ENCODE results near the gene PTPRK. TPM values are rescaled to one million over a fixed set of nuclear protein-coding genes. Genes with fewer than 3 reads are reported as not detected.

Gene PTPRK
- total and polyA plus RNA-seq, 4 donors, result 8.2 to 224 (median 42.9) TPM

GRCh38 chr6:128240024-128240428 lies 280.4 kb downstream of the PTPRK start:
- ATAC-seq (ENCODE audit: insufficient read depth, low FRiP score), result no peak
- WGBS, 2 donors, result 18 to 55% methylated on average over 3 of the region's 3 CpGs
- peak overlapping the region in 1 of 2 donors; percentile 3 for H3K27ac ChIP-seq (ENCODE audit: low read depth in 1 of 2, low read length in 1 of 2)
- no peak overlapping the region for H3K4me3 ChIP-seq
- H3K9ac ChIP-seq (ENCODE audit: insufficient read depth in 1 of 2, low read length in 2 of 2), result no peak overlapping the region
- peaks cover 0 to 17% (median 5%) of the 10 kb centered on the region in 5 donors for H3K4me1 ChIP-seq (ENCODE audit: control insufficient read depth in 5 of 5, insufficient read depth in 5 of 5, low read length in 5 of 5)
- H3K36me3 ChIP-seq (ENCODE audit: control insufficient read depth in 4 of 4, insufficient read depth in 4 of 4, low read length in 4 of 4), result peaks cover 0 to 3% (median 0%) of the 10 kb centered on the region in 4 donors
- peak in 1 of 3 donors; percentile 10 for DNase-seq
- H3K9me3 ChIP-seq (ENCODE audit: control insufficient read depth in 4 of 4, insufficient read depth in 3 of 4, low read length in 3 of 4), result no peaks in the 10 kb centered on the region
- H3K27me3 ChIP-seq (ENCODE audit: control insufficient read depth in 3 of 3, insufficient read depth in 3 of 3, low read length in 2 of 3), result no peaks in the 10 kb centered on the region
- TF ChIP-seq, protein P1, sequence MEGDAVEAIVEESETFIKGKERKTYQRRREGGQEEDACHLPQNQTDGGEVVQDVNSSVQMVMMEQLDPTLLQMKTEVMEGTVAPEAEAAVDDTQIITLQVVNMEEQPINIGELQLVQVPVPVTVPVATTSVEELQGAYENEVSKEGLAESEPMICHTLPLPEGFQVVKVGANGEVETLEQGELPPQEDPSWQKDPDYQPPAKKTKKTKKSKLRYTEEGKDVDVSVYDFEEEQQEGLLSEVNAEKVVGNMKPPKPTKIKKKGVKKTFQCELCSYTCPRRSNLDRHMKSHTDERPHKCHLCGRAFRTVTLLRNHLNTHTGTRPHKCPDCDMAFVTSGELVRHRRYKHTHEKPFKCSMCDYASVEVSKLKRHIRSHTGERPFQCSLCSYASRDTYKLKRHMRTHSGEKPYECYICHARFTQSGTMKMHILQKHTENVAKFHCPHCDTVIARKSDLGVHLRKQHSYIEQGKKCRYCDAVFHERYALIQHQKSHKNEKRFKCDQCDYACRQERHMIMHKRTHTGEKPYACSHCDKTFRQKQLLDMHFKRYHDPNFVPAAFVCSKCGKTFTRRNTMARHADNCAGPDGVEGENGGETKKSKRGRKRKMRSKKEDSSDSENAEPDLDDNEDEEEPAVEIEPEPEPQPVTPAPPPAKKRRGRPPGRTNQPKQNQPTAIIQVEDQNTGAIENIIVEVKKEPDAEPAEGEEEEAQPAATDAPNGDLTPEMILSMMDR (IDR thresholded peaks at IDR 0.05; ENCODE audit: control extremely low read depth, extremely low read depth), result no peak

DNA sequence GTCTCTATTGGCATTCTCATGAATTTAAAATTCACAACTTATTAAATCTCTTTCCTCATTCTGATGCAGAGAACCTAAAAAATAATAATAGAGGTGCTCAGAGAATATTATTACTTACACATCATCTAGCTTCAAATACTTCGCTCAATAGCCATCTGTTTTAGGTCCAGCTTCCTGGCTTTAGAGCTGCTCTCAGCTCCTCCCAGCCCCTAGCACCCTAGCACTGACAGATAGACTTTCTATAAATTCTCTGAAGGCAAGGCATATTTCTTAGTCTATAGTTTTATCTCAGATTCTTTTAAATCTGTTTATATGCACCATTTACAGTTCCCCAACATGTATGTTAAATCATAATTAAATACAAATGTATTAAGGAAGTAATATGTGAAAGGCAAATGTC lies 281.3 kb downstream of the PTPRK start:
- H3K4me3 ChIP-seq, result no peak overlapping the region
- peak in 1 of 3 donors; percentile 11 for DNase-seq
- TF ChIP-seq, protein P1 (IDR thresholded peaks at IDR 0.05; ENCODE audit: control extremely low read depth, extremely low read depth), result no peak
- H3K27ac ChIP-seq (ENCODE audit: low read depth in 1 of 2, low read length in 1 of 2), result no peak overlapping the region
- H3K9ac ChIP-seq (ENCODE audit: insufficient read depth in 1 of 2, low read length in 2 of 2), result no peak overlapping the region
- peaks cover 0 to 12% (median 5%) of the 10 kb centered on the region in 5 donors for H3K4me1 ChIP-seq (ENCODE audit: control insufficient read depth in 5 of 5, insufficient read depth in 5 of 5, low read length in 5 of 5)
- H3K27me3 ChIP-seq (ENCODE audit: control insufficient read depth in 3 of 3, insufficient read depth in 3 of 3, low read length in 2 of 3), result no peaks in the 10 kb centered on the region
- H3K9me3 ChIP-seq (ENCODE audit: control insufficient read depth in 4 of 4, insufficient read depth in 3 of 4, low read length in 3 of 4), result no peaks in the 10 kb centered on the region
- peaks cover 0 to 3% (median 0%) of the 10 kb centered on the region in 4 donors for H3K36me3 ChIP-seq (ENCODE audit: control insufficient read depth in 4 of 4, insufficient read depth in 4 of 4, low read length in 4 of 4)
- ATAC-seq (ENCODE audit: insufficient read depth, low FRiP score), result no peak
- 87 to 88% methylated on average over 1 of the region's 1 CpG for WGBS, 2 donors

DNA sequence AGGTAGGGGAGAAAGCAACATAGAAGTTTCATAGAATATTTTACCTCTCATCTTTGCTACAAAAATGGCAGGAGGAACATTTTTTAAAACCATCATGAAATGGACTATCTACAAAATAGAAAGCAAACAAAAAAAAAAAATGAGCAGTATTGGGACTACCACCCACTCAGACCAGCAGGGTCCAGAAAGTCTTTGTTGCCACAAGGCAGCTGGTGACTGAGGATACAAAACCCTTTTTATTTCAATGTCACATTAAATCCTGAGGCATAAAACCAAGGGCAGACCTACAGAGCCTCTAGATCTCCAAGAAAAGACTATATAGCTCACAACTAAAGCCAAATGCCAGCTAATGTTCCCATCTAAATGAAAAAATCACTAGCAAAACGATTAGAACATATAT lies 282.2 kb downstream of the PTPRK start:
- H3K4me1 ChIP-seq (ENCODE audit: control insufficient read depth in 5 of 5, insufficient read depth in 5 of 5, low read length in 5 of 5), result peaks cover 0 to 12% (median 5%) of the 10 kb centered on the region in 5 donors
- H3K4me3 ChIP-seq, result no peak overlapping the region
- WGBS, 2 donors, result 81 to 91% methylated on average over 1 of the region's 1 CpG
- TF ChIP-seq, protein P1 (IDR thresholded peaks at IDR 0.05; ENCODE audit: control extremely low read depth, extremely low read depth), result no peak
- no peak overlapping the region for H3K27ac ChIP-seq (ENCODE audit: low read depth in 1 of 2, low read length in 1 of 2)
- H3K27me3 ChIP-seq (ENCODE audit: control insufficient read depth in 3 of 3, insufficient read depth in 3 of 3, low read length in 2 of 3), result no peaks in the 10 kb centered on the region
- DNase-seq (no peak), ATAC-seq (ENCODE audit: insufficient read depth, low FRiP score) (no peak)
- H3K36me3 ChIP-seq (ENCODE audit: control insufficient read depth in 4 of 4, insufficient read depth in 4 of 4, low read length in 4 of 4), result peaks cover 0 to 3% (median 0%) of the 10 kb centered on the region in 4 donors
- H3K9ac ChIP-seq (ENCODE audit: insufficient read depth in 1 of 2, low read length in 2 of 2), result no peak overlapping the region
- no peaks in the 10 kb centered on the region for H3K9me3 ChIP-seq (ENCODE audit: control insufficient read depth in 4 of 4, insufficient read depth in 3 of 4, low read length in 3 of 4)

GRCh38 chr6:128235556-128235955 lies 284.8 kb downstream of the PTPRK start:
- no peak overlapping the region for H3K27ac ChIP-seq (ENCODE audit: low read depth in 1 of 2, low read length in 1 of 2)
- H3K27me3 ChIP-seq (ENCODE audit: control insufficient read depth in 3 of 3, insufficient read depth in 3 of 3, low read length in 2 of 3), result no peaks in the 10 kb centered on the region
- H3K9me3 ChIP-seq (ENCODE audit: control insufficient read depth in 4 of 4, insufficient read depth in 3 of 4, low read length in 3 of 4), result no peaks in the 10 kb centered on the region
- no peak overlapping the region for H3K4me3 ChIP-seq
- DNase-seq (no peak), ATAC-seq (ENCODE audit: insufficient read depth, low FRiP score) (no peak)
- H3K9ac ChIP-seq (ENCODE audit: insufficient read depth in 1 of 2, low read length in 2 of 2), result no peak overlapping the region
- H3K4me1 ChIP-seq (ENCODE audit: control insufficient read depth in 5 of 5, insufficient read depth in 5 of 5, low read length in 5 of 5), result peaks cover 0 to 8% (median 3%) of the 10 kb centered on the region in 5 donors
- no peaks in the 10 kb centered on the region for H3K36me3 ChIP-seq (ENCODE audit: control insufficient read depth in 4 of 4, insufficient read depth in 4 of 4, low read length in 4 of 4)
- 92 to 96% methylated on average over 4 of the region's 4 CpGs for WGBS, 2 donors
- TF ChIP-seq, protein P1 (IDR thresholded peaks at IDR 0.05; ENCODE audit: control extremely low read depth, extremely low read depth), result no peak

All from lung (tissue), 12 donors.